HG02938 (cell line): ENCODE data around the gene XIAP.

Source experiments
- ATAC-seq: cut with Tn5 transposase; IDR thresholded peaks from one replicate; pipeline ENCODE4 v1.9.1; 2021; ENCODE audit warnings: mild to moderate bottlenecking, moderate library complexity; ENCODE audit not compliant: unreplicated experiment

The XIAP gene

DNA sequence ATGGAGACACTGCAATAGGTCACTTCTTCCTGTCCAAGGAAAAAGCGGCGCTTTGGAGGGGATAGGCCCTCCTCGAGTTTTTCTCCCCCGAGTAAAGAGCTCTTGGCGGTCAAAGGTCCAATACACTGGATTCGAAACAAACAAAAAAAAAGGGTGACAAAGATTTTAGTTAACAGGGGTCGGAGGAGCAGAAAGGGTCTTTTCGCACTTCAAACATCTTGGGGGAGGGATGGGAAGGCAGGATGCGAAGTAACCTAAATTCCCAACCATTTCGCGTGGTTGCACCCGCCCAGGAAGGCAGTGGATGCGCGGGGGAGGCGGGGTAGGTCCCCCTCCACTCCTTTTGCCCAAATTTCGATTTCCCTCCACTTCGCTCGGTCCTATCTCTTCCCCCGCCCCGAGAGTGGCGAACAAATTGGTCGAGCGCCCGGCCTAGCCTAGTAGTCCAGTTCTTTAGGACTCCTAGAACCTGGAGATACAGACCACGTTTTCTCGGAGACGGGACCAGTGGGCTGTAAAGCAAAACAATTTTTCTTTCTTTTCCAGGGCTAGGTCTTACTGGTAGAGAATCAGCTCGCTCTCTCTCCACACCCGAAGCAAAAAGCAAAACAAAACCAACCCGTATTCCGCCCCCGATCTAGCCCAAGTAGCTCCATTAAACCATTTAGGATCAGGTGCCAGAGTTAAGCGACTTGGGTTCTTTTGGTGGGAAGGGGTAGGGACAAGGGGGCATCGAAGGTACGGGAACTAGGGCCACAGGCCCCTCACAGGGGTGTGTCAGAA, 99.6 kb downstream of the XIAP start:
- no peak for ATAC-seq

DNA sequence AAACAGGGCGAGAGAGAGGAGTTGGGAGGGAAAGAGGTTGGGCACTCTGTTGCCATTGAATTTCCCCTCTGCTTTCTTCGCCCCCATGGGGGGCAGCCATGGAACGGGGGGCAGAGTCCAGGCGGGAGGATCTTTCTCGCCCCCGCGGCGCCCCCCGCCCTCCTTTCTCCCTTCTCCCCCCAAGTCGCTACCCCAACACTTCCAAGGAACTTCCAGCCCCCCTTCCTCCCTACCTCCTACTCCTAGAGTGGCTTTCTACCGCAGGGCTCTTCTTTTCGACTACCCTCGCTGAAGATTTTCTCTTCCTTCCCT, 101.1 kb downstream of the XIAP start:
- ATAC-seq: no peak

DNA sequence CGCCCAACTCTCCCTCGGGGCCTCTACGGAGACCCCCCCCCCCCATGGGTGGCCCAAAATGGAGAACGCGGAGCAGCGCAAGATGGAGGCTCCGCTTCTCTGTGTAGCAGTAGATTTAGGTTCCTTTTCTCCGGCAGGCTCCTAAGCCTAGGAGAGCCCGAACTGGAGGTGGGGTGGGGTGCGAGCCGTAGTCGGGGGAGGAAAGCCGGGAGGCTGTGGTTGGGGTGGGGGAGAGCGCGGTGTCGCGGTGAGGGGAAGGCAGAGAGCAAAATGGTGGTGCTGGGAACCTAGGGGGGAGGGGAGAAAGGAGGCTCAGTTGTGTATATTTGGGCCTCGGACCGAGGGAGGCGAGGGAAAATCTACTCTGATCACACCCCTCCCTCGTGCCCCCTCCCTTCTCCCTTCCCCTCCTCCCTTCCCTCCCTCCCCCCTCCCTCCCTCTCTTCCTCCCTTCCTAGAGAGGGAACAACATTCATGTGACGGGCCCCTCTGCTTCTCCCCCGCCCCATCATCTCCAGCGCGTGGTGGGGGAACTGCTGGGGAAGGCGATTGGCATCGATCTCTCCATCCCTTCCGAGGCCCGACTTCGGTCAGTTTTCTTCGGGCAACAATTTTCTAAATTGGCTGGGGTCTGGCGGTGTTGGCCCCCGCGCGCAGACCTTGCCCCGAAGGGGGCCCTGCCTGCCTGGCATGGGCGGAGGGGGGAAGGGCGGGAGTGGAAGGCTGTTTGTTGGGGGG, 101.6 kb downstream of the XIAP start, which contains the start of gene STAG2:
TSS of gene STAG2 (plus strand) at position 439 of the 738 bp plus-strand sequence. CDS start 60,922 bp downstream, outside the sequence.
- no peak for ATAC-seq

DNA sequence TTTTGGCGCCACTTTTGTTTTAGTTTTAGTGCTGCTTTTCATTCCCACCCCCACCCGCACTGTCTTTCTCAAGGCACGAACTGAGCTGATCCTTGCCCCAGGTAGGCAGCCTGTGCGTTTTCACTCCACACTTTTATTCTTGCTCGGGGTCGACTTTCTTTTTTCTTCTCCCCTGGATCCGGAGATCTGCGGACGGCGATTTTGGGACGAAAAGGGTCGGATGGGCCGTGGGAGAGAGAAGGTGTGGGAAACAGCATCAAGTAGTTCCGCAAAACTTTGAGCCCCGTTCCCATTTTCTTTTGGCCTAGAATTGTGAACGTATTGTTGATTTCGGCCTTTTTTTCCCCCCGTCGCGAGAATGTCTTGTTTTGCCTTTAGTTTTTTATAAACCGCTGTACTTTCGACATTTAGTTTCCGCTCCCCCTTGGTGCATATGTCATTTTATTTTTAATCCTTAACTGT, 102.2 kb downstream of the XIAP start:
- ATAC-seq: no peak

DNA sequence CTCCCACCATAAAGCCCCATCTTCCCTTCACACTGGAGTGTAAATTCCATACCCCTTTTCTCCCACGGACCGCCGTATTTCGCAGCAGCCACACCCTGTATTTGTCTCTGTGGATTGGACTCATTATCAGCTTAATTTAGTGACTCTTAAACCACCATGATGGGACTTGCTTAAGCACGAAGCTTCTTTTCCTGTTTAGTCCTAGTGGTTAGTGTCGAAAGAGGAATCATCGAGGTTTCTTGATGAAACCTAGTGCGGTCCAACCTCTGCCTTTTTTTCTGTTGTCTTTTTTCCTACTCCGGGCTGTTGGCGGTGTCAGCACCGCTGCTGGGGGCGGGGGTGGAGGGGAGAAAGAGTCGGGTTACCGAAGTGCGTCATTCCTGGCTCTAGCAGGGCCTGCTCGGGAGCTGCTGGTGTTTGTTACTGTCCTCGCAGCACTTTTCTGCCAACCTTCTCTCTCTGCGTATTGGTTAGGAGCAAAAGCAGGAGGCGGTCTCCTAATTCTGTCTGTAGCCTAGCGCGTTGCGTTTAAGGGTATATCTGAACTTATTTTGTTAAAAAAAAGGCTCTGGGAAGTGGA, 103.0 kb downstream of the XIAP start:
- peak; percentile 53 for ATAC-seq
